BJ (cell line): ENCODE measurements around the gene CHST8. TPM values are rescaled to one million over a fixed set of nuclear protein-coding genes. Genes with fewer than 3 reads are reported as not detected.

Experiments
- CTCF ChIA-PET: fragments of 350-600 bp; formaldehyde crosslinking; extraction: SDS; loops from one replicate; lab custom pipeline; 2021; ENCODE audit warnings: antibody characterized with exemption, inconsistent platforms; lab: Yijun Ruan, JAX
- POLR2A ChIA-PET: fragments of 300-600 bp; sonication (Branson Sonifier 250); formaldehyde crosslinking; extraction: SDS; loops from one replicate; lab custom pipeline; 2021; ENCODE audit warnings: antibody characterized with exemption; lab: Charles Lee
- DNase-seq: peaks from one replicate; pipeline ENCODE4 v3.0.0-alpha.2; 2011; ENCODE audit warnings: low read depth
- H3K27me3 ChIP-seq: 2 replicates; pipeline ENCODE4 v1.6.0; 2011; ENCODE audit warnings: low read length; ENCODE audit not compliant: control insufficient read depth, insufficient read depth
- H3K36me3 ChIP-seq: 2 replicates; pipeline ENCODE4 v1.5.1; 2011; ENCODE audit warnings: low read length; ENCODE audit not compliant: control insufficient read depth, insufficient read depth
- H3K4me3 ChIP-seq: 2 replicates; pipeline ENCODE4 v1.5.1; 2011; ENCODE audit warnings: low read depth, mild to moderate bottlenecking, control low read depth, low read length
- polyA plus RNA-seq: library from polyadenylated mRNA; depleted of rRNA; stranded (reverse); fragments of >200 nt; gene quantifications from 2 replicates; pipeline ENCODE4 v1.2.3, GENCODE V29; 2011
- TF ChIP-seq, protein P1 (sequence below): IDR thresholded peaks from 2 replicates; pipeline ENCODE4 v1.5.1; 2011; ENCODE audit warnings: low read depth, mild to moderate bottlenecking, control low read depth, inconsistent platforms, low read length, moderate library complexity; ENCODE audit not compliant: insufficient read depth

The CHST8 gene
- polyA plus RNA-seq, 1 experiment, result 0.09 TPM

DNA sequence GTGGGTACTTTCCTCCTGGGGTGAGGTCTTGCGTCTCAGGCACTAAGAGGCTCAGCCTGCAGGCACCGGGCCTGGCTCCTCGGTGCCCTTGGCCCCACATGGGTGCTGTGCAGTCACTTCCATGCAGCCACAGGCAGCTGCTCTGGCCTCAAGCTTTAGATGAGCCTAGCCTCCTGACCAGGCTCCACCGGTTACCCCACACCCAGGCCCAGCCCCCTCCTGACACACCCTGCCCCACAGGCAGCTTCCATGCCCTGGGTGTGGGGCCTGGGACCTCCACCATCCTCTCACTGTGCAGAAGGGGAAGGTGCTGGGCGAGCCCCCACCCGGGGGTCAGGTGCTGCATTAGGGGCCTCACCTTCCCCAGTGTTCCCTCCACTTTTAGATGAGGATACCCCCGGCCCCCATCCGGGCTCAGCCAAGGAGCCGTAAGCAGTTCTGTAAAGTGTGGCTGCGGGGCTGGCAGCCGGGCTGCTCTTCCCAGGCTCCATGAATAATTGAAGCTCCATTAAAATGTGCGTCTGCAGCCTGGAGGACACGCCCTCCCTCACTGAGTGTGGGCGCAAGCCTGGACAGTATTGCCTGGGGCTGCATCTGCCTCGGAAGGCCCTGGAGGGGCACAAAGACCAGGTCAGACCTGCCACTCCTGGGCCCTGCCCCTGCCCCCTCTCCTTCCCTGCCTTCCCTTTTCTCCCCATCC is 102.4 kb downstream of the CHST8 start:
- H3K36me3 ChIP-seq, result no peaks in the 10 kb centered on the region
- TF ChIP-seq, protein P1, sequence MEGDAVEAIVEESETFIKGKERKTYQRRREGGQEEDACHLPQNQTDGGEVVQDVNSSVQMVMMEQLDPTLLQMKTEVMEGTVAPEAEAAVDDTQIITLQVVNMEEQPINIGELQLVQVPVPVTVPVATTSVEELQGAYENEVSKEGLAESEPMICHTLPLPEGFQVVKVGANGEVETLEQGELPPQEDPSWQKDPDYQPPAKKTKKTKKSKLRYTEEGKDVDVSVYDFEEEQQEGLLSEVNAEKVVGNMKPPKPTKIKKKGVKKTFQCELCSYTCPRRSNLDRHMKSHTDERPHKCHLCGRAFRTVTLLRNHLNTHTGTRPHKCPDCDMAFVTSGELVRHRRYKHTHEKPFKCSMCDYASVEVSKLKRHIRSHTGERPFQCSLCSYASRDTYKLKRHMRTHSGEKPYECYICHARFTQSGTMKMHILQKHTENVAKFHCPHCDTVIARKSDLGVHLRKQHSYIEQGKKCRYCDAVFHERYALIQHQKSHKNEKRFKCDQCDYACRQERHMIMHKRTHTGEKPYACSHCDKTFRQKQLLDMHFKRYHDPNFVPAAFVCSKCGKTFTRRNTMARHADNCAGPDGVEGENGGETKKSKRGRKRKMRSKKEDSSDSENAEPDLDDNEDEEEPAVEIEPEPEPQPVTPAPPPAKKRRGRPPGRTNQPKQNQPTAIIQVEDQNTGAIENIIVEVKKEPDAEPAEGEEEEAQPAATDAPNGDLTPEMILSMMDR, result no peak
- H3K27me3 ChIP-seq, result no peaks in the 10 kb centered on the region
- no peak for DNase-seq
- H3K4me3 ChIP-seq, result no peak overlapping the region
- CTCF ChIA-PET, result interaction anchor here (1.1 kb wide), 1 partner anchor 47 kb away, joined by 5 read pairs; no protein-coding TSS in a partner anchor
- POLR2A ChIA-PET, result no interaction called here

DNA sequence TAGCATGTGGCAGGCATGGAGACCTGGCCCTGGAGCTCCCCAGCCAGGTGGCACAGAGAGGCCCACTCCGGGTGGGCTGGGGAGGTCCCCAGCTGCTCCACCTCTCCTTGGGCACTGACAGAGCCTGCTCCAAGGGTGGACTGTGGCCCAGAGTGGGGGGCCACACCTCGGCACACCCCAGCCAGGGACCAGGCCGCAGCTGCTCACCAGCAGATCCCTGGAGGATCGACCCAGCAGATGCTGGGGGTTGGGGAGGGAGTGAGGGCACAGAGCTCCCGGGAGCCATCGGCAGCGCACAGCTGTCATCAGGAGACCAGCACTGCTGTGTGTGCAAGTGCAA is 102.9 kb downstream of the CHST8 start:
- H3K36me3 ChIP-seq, result no peaks in the 10 kb centered on the region
- no peaks in the 10 kb centered on the region for H3K27me3 ChIP-seq
- CTCF ChIA-PET, result interaction anchor here (0.6 to 1.1 kb wide), 2 partner anchors 47 to 52 kb away, joined by 3 to 5 read pairs; no protein-coding TSS in a partner anchor
- H3K4me3 ChIP-seq, result no peak overlapping the region
- TF ChIP-seq, protein P1, result no peak
- POLR2A ChIA-PET, result no interaction called here
- no peak for DNase-seq

DNA sequence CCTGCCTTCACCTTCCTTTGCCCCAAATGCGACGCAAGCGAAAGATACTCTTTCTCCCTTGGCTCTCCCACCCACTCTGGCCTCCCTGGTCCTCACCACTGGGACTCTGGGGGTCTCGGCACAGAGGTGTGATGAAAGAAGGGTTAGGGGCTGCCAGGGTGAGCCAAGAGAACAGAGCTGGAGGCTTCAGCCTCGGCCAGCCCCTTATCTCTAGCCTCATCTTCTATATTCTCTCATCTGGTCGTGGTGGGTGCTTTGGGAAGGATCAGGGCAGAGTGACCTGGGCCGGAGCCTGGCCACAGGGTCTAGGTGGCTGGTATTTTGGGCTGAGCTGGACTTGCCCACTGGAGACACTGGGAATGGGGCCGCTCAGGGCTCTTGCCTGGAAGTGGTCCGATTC is 103.8 kb downstream of the CHST8 start:
- Histone ChIP-seq H3K36me3 (no peaks in the 10 kb centered on the region), H3K4me3 (no peak overlapping the region), H3K27me3 (no peaks in the 10 kb centered on the region)
- no peak for DNase-seq
- TF ChIP-seq, protein P1, result no peak
- ChIA-PET CTCF (interaction anchor here (0.6 kb wide), 1 partner anchor 29 kb away, joined by 3 read pairs; no protein-coding TSS in a partner anchor), POLR2A (no interaction called here)

DNA sequence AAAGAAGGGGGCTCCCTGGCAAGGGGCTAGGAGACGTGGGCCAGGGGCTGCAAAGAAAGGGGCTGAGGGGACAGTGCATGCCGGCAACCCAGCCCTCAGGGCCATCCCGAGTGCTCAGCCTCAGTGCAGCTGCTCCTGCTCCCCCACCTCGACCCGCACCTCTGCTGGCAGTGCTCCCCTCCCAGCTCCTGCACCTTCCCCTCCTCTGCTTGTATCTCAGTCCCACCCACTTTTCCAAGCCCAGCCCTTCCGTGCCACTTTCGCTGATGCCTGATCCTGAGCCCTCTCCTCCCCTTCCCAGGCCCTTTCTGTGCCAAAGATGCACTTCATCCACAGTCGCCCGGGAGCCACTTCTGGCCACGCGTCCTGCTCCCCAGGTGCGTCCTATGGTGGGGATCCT is 105.0 kb downstream of the CHST8 start:
- DNase-seq, result no peak
- no peak overlapping the region for H3K4me3 ChIP-seq
- POLR2A ChIA-PET, result no interaction called here
- no peaks in the 10 kb centered on the region for H3K27me3 ChIP-seq
- TF ChIP-seq, protein P1, result no peak
- no peaks in the 10 kb centered on the region for H3K36me3 ChIP-seq
- CTCF ChIA-PET, result no interaction called here

DNA sequence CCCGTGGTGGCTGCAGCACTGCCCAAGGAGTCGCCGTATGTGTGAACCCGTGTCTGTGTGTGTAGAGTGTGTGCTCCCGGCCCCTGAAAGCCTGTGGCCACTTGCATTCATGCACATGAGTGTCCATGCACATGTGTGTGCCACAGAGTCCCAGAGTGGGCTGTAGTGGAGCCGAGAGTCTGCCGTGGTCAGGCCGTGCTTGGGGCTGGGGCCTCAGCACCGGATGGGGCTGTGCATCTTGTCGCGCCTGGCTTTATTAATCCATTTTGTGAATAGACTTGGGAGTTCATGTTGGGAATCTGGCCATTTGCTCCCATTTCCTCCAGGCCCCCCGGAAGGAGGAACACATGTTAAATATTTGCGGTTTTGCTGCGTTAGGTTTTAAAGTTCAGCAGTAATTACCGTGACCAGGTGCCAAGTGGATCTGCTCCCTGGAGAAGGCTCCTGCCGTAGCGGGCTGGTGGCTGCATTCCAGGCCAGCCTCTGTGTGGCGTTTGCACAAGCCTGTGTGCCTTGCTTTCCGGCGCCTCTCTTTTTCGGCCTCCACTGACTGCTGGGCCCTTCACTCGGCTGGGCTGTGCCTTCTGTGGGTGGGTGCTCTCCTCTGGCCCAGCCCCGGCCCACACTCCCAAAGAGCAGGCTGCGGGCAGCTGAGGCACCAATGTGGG is 105.7 kb downstream of the CHST8 start:
- ChIA-PET CTCF (no interaction called here), POLR2A (no interaction called here)
- Histone ChIP-seq H3K36me3 (no peaks in the 10 kb centered on the region), H3K4me3 (no peak overlapping the region), H3K27me3 (no peaks in the 10 kb centered on the region)
- TF ChIP-seq, protein P1, result no peak
- no peak for DNase-seq
